Testis (tissue), 2 donors: ENCODE data around the gene KIT.

Experiments
- POLR2A ChIP-seq: fragments of 450-650 bp; IDR thresholded peaks from one replicate; pipeline ENCODE4 v1.6.1; 2017; ENCODE audit warnings: antibody characterized with exemption, mild to moderate bottlenecking, moderate library complexity
- TF ChIP-seq, protein P1 (sequence below), 3 experiments: fragments of 450-650 bp in 2 of 3; fragments of 200-600 bp in 1 of 3; sonication (generic) in 1 of 3; IDR thresholded peaks; one replicate each; pipeline ENCODE4 v1.5.1; 2016 to 2019; ENCODE audit warnings: antibody characterized with exemption in 3 of 3, mild to moderate bottlenecking in 2 of 3, moderate library complexity in 1 of 3

- TF ChIP-seq, protein P1, sequence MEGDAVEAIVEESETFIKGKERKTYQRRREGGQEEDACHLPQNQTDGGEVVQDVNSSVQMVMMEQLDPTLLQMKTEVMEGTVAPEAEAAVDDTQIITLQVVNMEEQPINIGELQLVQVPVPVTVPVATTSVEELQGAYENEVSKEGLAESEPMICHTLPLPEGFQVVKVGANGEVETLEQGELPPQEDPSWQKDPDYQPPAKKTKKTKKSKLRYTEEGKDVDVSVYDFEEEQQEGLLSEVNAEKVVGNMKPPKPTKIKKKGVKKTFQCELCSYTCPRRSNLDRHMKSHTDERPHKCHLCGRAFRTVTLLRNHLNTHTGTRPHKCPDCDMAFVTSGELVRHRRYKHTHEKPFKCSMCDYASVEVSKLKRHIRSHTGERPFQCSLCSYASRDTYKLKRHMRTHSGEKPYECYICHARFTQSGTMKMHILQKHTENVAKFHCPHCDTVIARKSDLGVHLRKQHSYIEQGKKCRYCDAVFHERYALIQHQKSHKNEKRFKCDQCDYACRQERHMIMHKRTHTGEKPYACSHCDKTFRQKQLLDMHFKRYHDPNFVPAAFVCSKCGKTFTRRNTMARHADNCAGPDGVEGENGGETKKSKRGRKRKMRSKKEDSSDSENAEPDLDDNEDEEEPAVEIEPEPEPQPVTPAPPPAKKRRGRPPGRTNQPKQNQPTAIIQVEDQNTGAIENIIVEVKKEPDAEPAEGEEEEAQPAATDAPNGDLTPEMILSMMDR (IDR thresholded peaks at IDR 0.05), result no peak
- TF ChIP-seq POLR2A, result no peak
These were observed 20.4 kb upstream of the KIT start for GRCh38 chr4:54637325-54637724.
